Trophoblast cell (in vitro differentiated cells and primary cell): ENCODE results near the gene MLLT10.

ENCODE experiments used
- DNase-seq, 2 donors: peaks; one replicate each; pipeline ENCODE4 v3.0.0-alpha.2; 2016
- H2AFZ ChIP-seq: 2 replicates; pipeline ENCODE4 v1.6.1; 2013; ENCODE audit warnings: low read length, moderate library complexity, mild to moderate bottlenecking; ENCODE audit not compliant: insufficient read depth, poor library complexity
- H2AK5ac ChIP-seq: 2 replicates; pipeline ENCODE4 v1.6.1; 2013; ENCODE audit warnings: mild to moderate bottlenecking, low read length
- H2BK120ac ChIP-seq: 2 replicates; pipeline ENCODE4 v1.6.1; 2013; ENCODE audit warnings: low read length, mild to moderate bottlenecking, moderate library complexity; ENCODE audit not compliant: insufficient read depth, poor library complexity
- H2BK12ac ChIP-seq: 2 replicates; pipeline ENCODE4 v1.6.1; 2013; ENCODE audit warnings: mild to moderate bottlenecking, low read length, moderate library complexity
- H2BK5ac ChIP-seq: 2 replicates; pipeline ENCODE4 v1.6.1; 2013; ENCODE audit warnings: low read length, low read depth, moderate library complexity, mild to moderate bottlenecking; ENCODE audit not compliant: poor library complexity
- H3K14ac ChIP-seq: 2 replicates; pipeline ENCODE4 v1.6.1; 2013; ENCODE audit warnings: mild to moderate bottlenecking, low read length
- H3K18ac ChIP-seq: 2 replicates; pipeline ENCODE4 v1.6.1; 2013; ENCODE audit warnings: mild to moderate bottlenecking, low read length
- H3K23ac ChIP-seq: 2 replicates; pipeline ENCODE4 v1.6.1; 2013; ENCODE audit warnings: low read length
- H3K27ac ChIP-seq: 2 replicates; pipeline ENCODE4 v1.5.1; 2013; ENCODE audit warnings: low read depth, mild to moderate bottlenecking, inconsistent platforms, low read length, moderate library complexity
- H3K27me3 ChIP-seq: 2 replicates; pipeline ENCODE4 v1.6.1; 2013; ENCODE audit warnings: inconsistent platforms, mild to moderate bottlenecking, low read length, moderate library complexity; ENCODE audit not compliant: insufficient read depth
- H3K36me3 ChIP-seq, 2 experiments: 1 replicate in 1 of 2; 2 replicates in 1 of 2; pipeline ENCODE4 v1.6.1; 2013; ENCODE audit warnings: low read length in 2 of 2, mild to moderate bottlenecking in 2 of 2, moderate library complexity in 1 of 2; ENCODE audit not compliant: insufficient read depth in 2 of 2, control insufficient read depth in 1 of 2
- H3K4ac ChIP-seq: 2 replicates; pipeline ENCODE4 v1.6.1; 2013; ENCODE audit warnings: low read depth, mild to moderate bottlenecking, low read length, moderate library complexity
- H3K4me1 ChIP-seq, 2 experiments: 1 replicate in 1 of 2; 2 replicates in 1 of 2; pipeline ENCODE4 v1.6.1; 2013; ENCODE audit warnings: low read length in 2 of 2, mild to moderate bottlenecking in 2 of 2, moderate library complexity in 1 of 2; ENCODE audit not compliant: insufficient read depth in 2 of 2, control insufficient read depth in 1 of 2
- H3K4me2 ChIP-seq: 2 replicates; pipeline ENCODE4 v1.6.1; 2013; ENCODE audit warnings: inconsistent platforms, mild to moderate bottlenecking, low read length, moderate library complexity
- H3K4me3 ChIP-seq: 2 replicates; pipeline ENCODE4 v1.5.1; 2013; ENCODE audit warnings: mild to moderate bottlenecking, low read depth, low read length, inconsistent platforms
- H3K79me1 ChIP-seq: one replicate; pipeline ENCODE4 v1.6.1; 2013; ENCODE audit warnings: low read length
- H3K79me2 ChIP-seq: 2 replicates; pipeline ENCODE4 v1.6.1; 2013; ENCODE audit warnings: low read length, mild to moderate bottlenecking; ENCODE audit not compliant: control insufficient read depth, insufficient read depth, poor library complexity
- H3K9ac ChIP-seq: 2 replicates; pipeline ENCODE4 v1.6.1; 2013; ENCODE audit warnings: mild to moderate bottlenecking, low read length
- H3K9me3 ChIP-seq: 2 replicates; pipeline ENCODE4 v1.6.1; 2013; ENCODE audit warnings: low read depth, mild to moderate bottlenecking, control low read depth, inconsistent platforms, low read length; ENCODE audit not compliant: insufficient read depth
- H4K12ac ChIP-seq: 2 replicates; pipeline ENCODE4 v1.6.1; 2013; ENCODE audit warnings: low read depth, mild to moderate bottlenecking, low read length, moderate library complexity
- H4K8ac ChIP-seq: 2 replicates; pipeline ENCODE4 v1.6.1; 2013; ENCODE audit warnings: low read depth, mild to moderate bottlenecking, low read length, moderate library complexity
- H4K91ac ChIP-seq: one replicate; pipeline ENCODE4 v1.6.1; 2013; ENCODE audit warnings: low read depth, mild to moderate bottlenecking, low read length, moderate library complexity
- WGBS: extraction: QIAGEN DNeasy Blood & Tissue Kit; methylation state at CpG from one replicate; pipeline ENCODE4 v1.1.7; 2013; ENCODE audit warnings: missing lambda C conversion rate; ENCODE audit not compliant: insufficient read length, insufficient coverage; ENCODE audit errors: extremely low coverage; 5-methylcytosine and 5-hydroxymethylcytosine counted together

MLLT10 gene

DNA sequence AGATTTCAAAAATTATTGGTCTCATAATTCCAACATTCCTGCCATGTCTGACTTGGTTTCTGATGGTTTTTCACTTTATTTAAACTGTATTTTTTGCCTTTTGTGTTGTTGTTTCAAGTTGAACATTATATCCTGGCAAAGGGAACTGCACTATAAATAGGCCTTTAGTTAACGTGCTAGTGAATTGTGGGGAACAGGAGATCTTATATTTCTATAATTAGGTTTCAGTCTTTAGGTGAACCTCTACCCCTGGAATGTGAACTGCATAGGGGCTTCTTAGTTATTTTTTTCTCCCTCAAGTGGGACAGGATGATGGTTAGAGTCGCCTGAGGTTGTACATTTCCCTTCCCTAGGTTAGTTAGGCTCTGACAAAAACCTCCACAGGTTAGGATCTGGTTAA, 128.6 kb downstream of the MLLT10 start:
- H3K18ac ChIP-seq, result no peak overlapping the region
- H3K36me3 ChIP-seq, result peaks cover 4 to 6% of the 10 kb centered on the region in 2 experiments
- H3K4me2 ChIP-seq, result no peak overlapping the region
- H3K14ac ChIP-seq, result no peak overlapping the region
- H2BK120ac ChIP-seq, result no peak overlapping the region
- H2BK5ac ChIP-seq, result no peak overlapping the region
- H3K27ac ChIP-seq, result no peak overlapping the region
- H3K79me2 ChIP-seq, result peaks cover 2% of the 10 kb centered on the region
- H2BK12ac ChIP-seq, result no peak overlapping the region
- no peak overlapping the region for H2AK5ac ChIP-seq
- no peak for DNase-seq
- H3K4me1 ChIP-seq, result no peaks in the 10 kb centered on the region
- no peak overlapping the region for H4K91ac ChIP-seq
- H3K9me3 ChIP-seq, result no peaks in the 10 kb centered on the region
- H2AFZ ChIP-seq, result no peak overlapping the region
- no peak overlapping the region for H3K4me3 ChIP-seq
- H3K27me3 ChIP-seq, result no peaks in the 10 kb centered on the region
- no peaks in the 10 kb centered on the region for H3K79me1 ChIP-seq
- H4K12ac ChIP-seq, result no peak overlapping the region
- no peak overlapping the region for H4K8ac ChIP-seq
- no peak overlapping the region for H3K9ac ChIP-seq
- H3K23ac ChIP-seq, result no peak overlapping the region
- H3K4ac ChIP-seq, result no peak overlapping the region
- no CpG with 5 or more reads among the region's 2 CpGs for WGBS

DNA sequence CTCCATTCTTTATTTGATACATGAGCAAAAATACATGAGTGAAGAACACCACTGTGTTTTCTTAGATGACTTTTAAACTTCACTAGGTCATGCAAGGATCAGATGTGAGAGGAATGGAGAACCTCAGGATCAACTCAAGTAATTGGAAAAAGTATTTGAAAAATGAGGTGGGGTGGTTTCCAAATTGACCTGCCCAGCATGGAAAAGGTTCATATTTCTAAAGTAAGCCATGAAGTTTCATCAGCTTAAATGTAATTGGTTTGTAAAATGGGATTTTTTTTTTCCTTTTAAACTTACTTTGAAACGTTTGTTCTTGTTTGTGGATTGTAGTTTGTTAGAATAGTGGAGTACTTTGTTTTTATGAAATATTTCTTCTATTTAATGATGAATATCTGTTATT, 134.8 kb downstream of the MLLT10 start:
- H3K23ac ChIP-seq, result no peak overlapping the region
- H3K4ac ChIP-seq, result no peak overlapping the region
- H4K91ac ChIP-seq, result no peak overlapping the region
- no peak overlapping the region for H3K18ac ChIP-seq
- peaks cover 3% of the 10 kb centered on the region in 2 experiments for H3K4me1 ChIP-seq
- no peak overlapping the region for H2BK120ac ChIP-seq
- H3K79me2 ChIP-seq, result no peaks in the 10 kb centered on the region
- H2AFZ ChIP-seq, result no peak overlapping the region
- H3K9me3 ChIP-seq, result no peaks in the 10 kb centered on the region
- no peaks in the 10 kb centered on the region for H3K79me1 ChIP-seq
- no peak overlapping the region for H2AK5ac ChIP-seq
- H3K4me3 ChIP-seq, result no peak overlapping the region
- no peak overlapping the region for H3K9ac ChIP-seq
- no peak overlapping the region for H2BK12ac ChIP-seq
- no peak overlapping the region for H2BK5ac ChIP-seq
- WGBS, result no CpG with 5 or more reads among the region's 1 CpG
- H3K27me3 ChIP-seq, result no peaks in the 10 kb centered on the region
- H3K4me2 ChIP-seq, result no peak overlapping the region
- H3K14ac ChIP-seq, result no peak overlapping the region
- no peak overlapping the region for H3K27ac ChIP-seq
- H4K12ac ChIP-seq, result no peak overlapping the region
- H4K8ac ChIP-seq, result no peak overlapping the region
- peak in 1 of 2 donors; percentile 50 for DNase-seq
- peaks cover 9 to 11% of the 10 kb centered on the region in 2 experiments for H3K36me3 ChIP-seq

DNA sequence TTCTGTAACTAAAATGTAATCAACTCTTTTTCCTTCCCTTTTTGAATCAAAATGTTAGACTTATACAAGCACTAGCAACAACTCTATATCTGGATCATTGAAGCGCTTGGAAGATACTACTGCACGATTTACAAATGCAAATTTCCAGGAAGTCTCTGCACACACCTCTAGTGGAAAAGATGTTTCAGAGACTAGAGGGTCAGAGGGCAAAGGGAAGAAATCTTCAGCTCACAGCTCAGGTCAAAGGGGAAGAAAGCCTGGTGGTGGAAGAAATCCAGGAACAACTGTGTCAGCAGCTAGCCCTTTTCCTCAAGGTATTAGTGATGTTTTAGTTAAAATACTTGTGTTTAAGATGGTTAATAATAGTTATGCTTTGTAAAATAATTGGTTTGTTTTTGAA, 136.4 kb downstream of the MLLT10 start:
- no peaks in the 10 kb centered on the region for H3K79me2 ChIP-seq
- no peak overlapping the region for H3K4ac ChIP-seq
- no peak overlapping the region for H3K9ac ChIP-seq
- no peak overlapping the region for H2BK5ac ChIP-seq
- no peak overlapping the region for H2BK12ac ChIP-seq
- H4K8ac ChIP-seq, result no peak overlapping the region
- H2BK120ac ChIP-seq, result no peak overlapping the region
- no peak for DNase-seq
- peaks cover 3% of the 10 kb centered on the region in 2 experiments for H3K4me1 ChIP-seq
- no peak overlapping the region for H3K4me2 ChIP-seq
- no peak overlapping the region for H4K12ac ChIP-seq
- H3K18ac ChIP-seq, result no peak overlapping the region
- H3K36me3 ChIP-seq, result peaks cover 8 to 9% of the 10 kb centered on the region in 2 experiments
- no peak overlapping the region for H2AFZ ChIP-seq
- no peak overlapping the region for H3K27ac ChIP-seq
- WGBS, result no CpG with 5 or more reads among the region's 2 CpGs
- H2AK5ac ChIP-seq, result no peak overlapping the region
- no peaks in the 10 kb centered on the region for H3K27me3 ChIP-seq
- no peaks in the 10 kb centered on the region for H3K9me3 ChIP-seq
- no peak overlapping the region for H4K91ac ChIP-seq
- no peak overlapping the region for H3K23ac ChIP-seq
- no peak overlapping the region for H3K14ac ChIP-seq
- H3K79me1 ChIP-seq, result no peaks in the 10 kb centered on the region
- H3K4me3 ChIP-seq, result no peak overlapping the region

DNA sequence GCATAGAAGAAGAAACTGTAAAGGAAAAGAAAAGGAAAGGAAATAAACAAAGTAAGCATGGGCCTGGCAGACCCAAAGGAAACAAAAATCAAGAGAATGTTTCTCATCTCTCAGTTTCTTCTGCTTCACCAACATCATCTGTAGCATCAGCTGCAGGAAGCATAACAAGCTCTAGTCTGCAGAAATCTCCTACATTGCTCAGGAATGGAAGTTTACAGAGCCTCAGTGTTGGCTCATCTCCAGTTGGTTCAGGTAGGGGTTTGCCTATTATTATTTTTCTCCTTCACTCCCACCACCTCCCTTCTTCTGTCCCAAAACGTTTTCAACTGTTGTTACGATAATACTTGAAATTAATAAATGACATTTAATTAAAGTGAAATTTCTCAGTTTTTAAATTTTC, 139.6 kb downstream of the MLLT10 start:
- Histone ChIP-seq H3K27ac (no peak overlapping the region), H3K4me1 (peaks cover 3% of the 10 kb centered on the region in 2 experiments), H2AFZ (no peak overlapping the region), H3K14ac (no peak overlapping the region), H3K9ac (no peak overlapping the region), H3K4me3 (no peak overlapping the region), H3K79me1 (no peaks in the 10 kb centered on the region), H2BK5ac (no peak overlapping the region), H3K36me3 (peaks cover 5 to 8% of the 10 kb centered on the region in 2 experiments), H3K23ac (no peak overlapping the region), H3K79me2 (no peaks in the 10 kb centered on the region), H2AK5ac (no peak overlapping the region), H3K27me3 (no peaks in the 10 kb centered on the region), H2BK120ac (no peak overlapping the region), H4K8ac (no peak overlapping the region), H3K4ac (no peak overlapping the region), H3K4me2 (no peak overlapping the region), H3K9me3 (no peaks in the 10 kb centered on the region), H3K18ac (no peak overlapping the region), H2BK12ac (no peak overlapping the region), H4K12ac (no peak overlapping the region), H4K91ac (no peak overlapping the region)
- no CpG with 5 or more reads among the region's 2 CpGs for WGBS
- no peak for DNase-seq
